ENCODE measurements around the gene ADAMTSL3. TPM values are rescaled to one million over a fixed set of nuclear protein-coding genes. Genes with fewer than 3 reads are reported as not detected.

Gene ADAMTSL3, protein sequence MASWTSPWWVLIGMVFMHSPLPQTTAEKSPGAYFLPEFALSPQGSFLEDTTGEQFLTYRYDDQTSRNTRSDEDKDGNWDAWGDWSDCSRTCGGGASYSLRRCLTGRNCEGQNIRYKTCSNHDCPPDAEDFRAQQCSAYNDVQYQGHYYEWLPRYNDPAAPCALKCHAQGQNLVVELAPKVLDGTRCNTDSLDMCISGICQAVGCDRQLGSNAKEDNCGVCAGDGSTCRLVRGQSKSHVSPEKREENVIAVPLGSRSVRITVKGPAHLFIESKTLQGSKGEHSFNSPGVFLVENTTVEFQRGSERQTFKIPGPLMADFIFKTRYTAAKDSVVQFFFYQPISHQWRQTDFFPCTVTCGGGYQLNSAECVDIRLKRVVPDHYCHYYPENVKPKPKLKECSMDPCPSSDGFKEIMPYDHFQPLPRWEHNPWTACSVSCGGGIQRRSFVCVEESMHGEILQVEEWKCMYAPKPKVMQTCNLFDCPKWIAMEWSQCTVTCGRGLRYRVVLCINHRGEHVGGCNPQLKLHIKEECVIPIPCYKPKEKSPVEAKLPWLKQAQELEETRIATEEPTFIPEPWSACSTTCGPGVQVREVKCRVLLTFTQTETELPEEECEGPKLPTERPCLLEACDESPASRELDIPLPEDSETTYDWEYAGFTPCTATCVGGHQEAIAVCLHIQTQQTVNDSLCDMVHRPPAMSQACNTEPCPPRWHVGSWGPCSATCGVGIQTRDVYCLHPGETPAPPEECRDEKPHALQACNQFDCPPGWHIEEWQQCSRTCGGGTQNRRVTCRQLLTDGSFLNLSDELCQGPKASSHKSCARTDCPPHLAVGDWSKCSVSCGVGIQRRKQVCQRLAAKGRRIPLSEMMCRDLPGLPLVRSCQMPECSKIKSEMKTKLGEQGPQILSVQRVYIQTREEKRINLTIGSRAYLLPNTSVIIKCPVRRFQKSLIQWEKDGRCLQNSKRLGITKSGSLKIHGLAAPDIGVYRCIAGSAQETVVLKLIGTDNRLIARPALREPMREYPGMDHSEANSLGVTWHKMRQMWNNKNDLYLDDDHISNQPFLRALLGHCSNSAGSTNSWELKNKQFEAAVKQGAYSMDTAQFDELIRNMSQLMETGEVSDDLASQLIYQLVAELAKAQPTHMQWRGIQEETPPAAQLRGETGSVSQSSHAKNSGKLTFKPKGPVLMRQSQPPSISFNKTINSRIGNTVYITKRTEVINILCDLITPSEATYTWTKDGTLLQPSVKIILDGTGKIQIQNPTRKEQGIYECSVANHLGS (N-terminal part only)
- total RNA-seq: not detected

DNA sequence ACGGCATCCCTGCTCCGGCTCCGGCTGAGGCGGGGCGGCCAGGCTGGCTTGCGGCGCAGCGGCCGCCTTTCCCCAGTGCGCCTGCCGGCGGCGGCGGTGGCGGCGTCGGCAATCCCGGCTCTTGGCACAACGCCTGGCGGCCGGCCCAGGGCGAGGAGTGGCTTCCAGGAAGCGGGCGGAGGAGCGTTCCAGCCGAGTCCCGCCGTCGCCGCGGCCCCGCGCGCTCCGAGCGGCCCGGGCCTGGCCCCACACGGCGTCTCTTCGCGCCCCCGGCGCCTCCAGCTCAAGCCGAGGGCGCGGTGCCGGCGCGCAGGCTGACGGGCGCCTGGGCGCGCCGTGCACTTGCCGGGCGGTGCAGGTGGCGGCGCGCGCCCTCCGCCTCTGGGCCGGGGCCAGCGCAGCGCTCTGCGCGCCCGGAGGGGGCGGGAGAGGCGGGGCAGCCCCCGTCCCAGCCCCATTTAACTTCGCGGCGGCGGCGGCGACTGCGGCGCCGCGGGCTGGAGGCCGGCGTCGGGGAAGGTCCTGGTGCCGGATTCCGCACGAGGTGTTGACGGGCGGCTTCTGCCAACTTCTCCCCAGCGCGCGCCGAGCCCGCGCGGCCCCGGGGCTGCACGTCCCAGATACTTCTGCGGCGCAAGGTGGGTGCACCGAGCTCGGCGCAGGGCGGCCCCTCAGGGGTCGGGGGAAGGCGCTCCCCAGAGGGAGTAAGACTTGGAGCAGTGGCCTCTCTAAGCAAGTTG, at the start of gene ADAMTSL3:
Gene ADAMTSL3 (plus strand): TSS at position 485 of the 740 bp plus-strand sequence. CDS start 1,639 bp downstream, outside the sequence.
- DNase-seq: no peak
- ATAC-seq (ENCODE audit: low read depth): no peak
- H3K36me3 Mint-ChIP-seq: no peaks in the 10 kb centered on the region
- H3K27me3 Mint-ChIP-seq: peaks cover 28% of the 10 kb centered on the region
- H3K4me3 Mint-ChIP-seq: no peak within 1 kb of the TSS
- no peaks in the 10 kb centered on the region for H3K9me3 Mint-ChIP-seq
- POLR2A ChIA-PET: no interaction called here
- no peaks in the 10 kb centered on the region for H3K4me1 Mint-ChIP-seq
- H3K27ac Mint-ChIP-seq: no peak within 1 kb of the TSS

DNA sequence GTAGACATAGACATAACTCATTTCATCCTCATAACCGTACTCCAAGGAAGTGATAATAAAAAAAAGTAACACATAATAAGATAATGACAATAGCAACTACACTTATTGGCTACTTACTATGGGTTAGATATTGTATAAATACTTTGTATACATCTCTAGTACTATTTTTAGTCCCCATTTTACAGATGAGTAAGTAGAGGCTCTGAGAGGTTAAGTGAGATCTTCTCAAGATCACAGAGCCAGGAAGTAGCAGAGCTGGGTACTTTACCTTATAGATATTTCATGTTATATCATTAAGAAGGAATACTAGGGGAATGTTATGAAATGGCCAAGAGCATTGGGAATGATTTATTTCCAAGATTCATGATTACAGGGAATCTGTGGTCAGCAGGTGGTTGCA, 49.4 kb upstream of the ADAMTSL3 start:
- POLR2A ChIA-PET: no interaction called here
- Mint-ChIP-seq H3K27ac (no peak overlapping the region), H3K4me3 (no peak overlapping the region), H3K27me3 (peaks cover 6% of the 10 kb centered on the region), H3K9me3 (peaks cover 4% of the 10 kb centered on the region), H3K36me3 (no peaks in the 10 kb centered on the region), H3K4me1 (no peaks in the 10 kb centered on the region)
- ATAC-seq (ENCODE audit: low read depth) (no peak), DNase-seq (no peak)

DNA sequence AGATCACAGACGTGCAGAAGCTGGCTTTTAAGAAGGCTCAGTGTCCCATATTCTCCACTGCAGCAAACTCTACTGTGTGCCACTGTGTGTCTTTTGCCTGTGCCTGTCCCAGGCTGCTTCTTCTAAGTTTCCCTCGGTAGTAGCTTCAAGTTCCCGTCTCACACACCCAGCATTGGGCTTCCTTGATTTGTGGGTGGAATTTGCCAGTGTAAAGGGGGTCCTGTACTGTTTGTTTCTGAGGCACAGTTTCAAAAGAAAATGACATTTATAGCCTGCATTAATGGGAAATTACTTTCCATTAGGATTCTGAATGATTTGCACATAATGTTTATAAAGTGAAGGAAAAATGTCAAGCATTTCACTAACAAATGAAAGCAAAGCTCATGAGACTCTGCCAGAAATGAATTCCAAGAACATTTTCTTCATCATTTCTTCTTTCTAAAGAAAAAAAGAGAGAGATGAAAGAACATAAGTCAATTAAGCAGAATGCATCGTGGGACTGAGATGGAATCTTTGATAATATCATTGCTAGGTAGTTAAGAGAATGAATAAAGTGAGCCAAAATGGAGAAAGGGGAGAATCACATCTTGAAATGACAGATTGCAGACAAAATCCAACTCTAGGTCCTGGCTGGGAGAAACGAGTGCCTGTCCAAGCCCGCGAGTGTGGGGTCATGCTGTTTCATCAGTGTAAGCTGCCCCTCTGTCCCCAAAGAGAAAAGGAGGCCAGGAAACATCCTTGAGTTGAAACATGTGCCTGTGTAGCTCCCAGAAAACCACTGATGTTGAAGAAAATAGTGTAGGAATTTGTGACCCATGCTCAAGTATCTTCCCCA, 48.6 kb upstream of the ADAMTSL3 start:
- POLR2A ChIA-PET: no interaction called here
- H3K9me3 Mint-ChIP-seq: peaks cover 3% of the 10 kb centered on the region

DNA sequence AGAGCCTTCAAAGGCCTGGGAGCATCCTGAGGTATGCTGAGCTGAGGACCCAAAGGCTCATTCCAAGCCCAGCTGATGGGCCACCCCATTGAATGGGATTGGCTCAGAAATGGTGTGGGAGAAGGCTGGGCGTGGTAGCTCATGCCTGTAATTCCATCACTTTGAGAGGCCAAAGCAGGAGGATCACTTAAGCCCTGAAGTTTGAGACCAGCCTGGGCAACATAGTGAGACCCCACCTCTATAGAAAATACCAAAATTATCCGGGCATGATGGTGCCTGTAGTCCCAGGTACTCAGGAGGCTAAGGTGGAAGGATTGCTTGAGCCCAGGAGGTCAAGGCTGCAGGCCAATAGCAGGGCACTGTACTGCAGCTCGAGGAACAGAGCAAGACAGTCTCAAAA, 43.8 kb upstream of the ADAMTSL3 start:
- Mint-ChIP-seq H3K4me3 (no peak overlapping the region), H3K27ac (no peak overlapping the region), H3K4me1 (no peaks in the 10 kb centered on the region), H3K27me3 (peaks cover 6% of the 10 kb centered on the region), H3K9me3 (no peaks in the 10 kb centered on the region), H3K36me3 (no peaks in the 10 kb centered on the region)
- ATAC-seq (ENCODE audit: low read depth): no peak
- no peak for DNase-seq
- POLR2A ChIA-PET: no interaction called here

More for the DNA sequence above, 48.6 kb upstream of the ADAMTSL3 start:
- H3K27ac Mint-ChIP-seq: no peak overlapping the region
- no peaks in the 10 kb centered on the region for H3K4me1 Mint-ChIP-seq
- H3K4me3 Mint-ChIP-seq: no peak overlapping the region
- H3K27me3 Mint-ChIP-seq: peaks cover 6% of the 10 kb centered on the region
- ATAC-seq (ENCODE audit: low read depth) (no peak), DNase-seq (no peak)
- H3K36me3 Mint-ChIP-seq: no peaks in the 10 kb centered on the region

DNA sequence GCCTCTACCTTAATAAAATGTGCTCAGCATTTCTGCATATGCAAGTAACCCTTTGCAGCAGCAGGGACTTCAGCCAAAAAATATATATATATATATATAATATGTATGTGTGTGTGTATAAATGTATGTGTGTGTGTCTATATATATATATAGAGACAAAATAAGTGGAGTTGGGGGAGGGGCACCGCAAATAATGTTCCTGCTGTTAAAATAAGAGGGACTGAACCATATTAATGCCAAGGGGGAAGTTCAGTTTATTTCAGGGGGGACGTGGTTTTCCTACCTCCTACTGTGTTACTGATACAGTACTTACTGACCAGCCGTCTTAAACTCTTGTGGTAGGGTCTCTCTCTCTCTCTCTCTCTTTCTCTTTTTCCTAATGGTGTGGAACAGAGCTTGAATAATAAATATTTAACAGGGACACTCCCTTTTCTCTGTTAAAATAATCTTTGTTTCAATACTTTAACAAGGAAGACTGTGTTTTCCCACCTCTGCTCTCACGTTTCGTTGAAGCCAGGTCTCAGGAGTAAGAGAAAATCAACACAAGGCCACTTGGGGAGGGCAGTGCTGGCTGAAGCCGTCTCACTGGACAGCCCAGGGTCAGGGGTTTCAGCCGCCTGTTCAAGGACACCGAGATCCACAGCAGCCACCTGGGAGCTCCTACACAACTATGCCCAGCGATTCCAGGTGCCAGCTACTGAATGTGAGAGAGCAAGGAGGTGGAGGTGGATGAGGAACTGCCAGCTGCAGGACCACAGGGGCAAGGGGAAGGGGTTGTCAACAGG, 42.8 kb upstream of the ADAMTSL3 start:
- no peak overlapping the region for H3K27ac Mint-ChIP-seq
- no peaks in the 10 kb centered on the region for H3K9me3 Mint-ChIP-seq
- H3K36me3 Mint-ChIP-seq: no peaks in the 10 kb centered on the region

DNA sequence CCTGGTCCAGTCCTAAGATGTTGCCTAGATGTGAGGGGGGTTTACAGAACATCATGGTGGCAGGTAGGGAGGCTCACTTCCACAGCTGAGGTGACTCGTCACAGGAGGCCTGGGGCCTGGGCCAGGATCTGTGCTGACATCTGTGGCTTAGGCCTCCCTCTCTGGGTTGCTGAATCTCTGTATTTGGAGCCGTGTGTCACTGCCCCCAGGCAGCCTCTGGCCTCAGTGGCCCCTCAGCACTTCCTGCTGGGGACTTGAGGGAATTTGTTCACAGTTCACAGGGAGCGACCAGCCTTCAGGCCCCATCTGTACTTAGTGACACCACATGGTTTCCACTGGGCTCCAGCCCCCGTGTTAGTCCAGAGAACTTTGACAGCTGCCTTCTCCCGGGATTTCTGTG, 41.7 kb upstream of the ADAMTSL3 start:
- POLR2A ChIA-PET: no interaction called here
- H3K4me3 Mint-ChIP-seq: no peak overlapping the region
- H3K36me3 Mint-ChIP-seq: no peaks in the 10 kb centered on the region
- no peaks in the 10 kb centered on the region for H3K4me1 Mint-ChIP-seq
- no peak overlapping the region for H3K27ac Mint-ChIP-seq
- ATAC-seq (ENCODE audit: low read depth) (no peak), DNase-seq (no peak)
- H3K27me3 Mint-ChIP-seq: peaks cover 2% of the 10 kb centered on the region
- H3K9me3 Mint-ChIP-seq: no peaks in the 10 kb centered on the region

More for the DNA sequence above, 42.8 kb upstream of the ADAMTSL3 start:
- H3K4me1 Mint-ChIP-seq: no peaks in the 10 kb centered on the region
- no peak for DNase-seq
- POLR2A ChIA-PET: no interaction called here
- peaks cover 3% of the 10 kb centered on the region for H3K27me3 Mint-ChIP-seq
- H3K4me3 Mint-ChIP-seq: no peak overlapping the region
- no peak for ATAC-seq (ENCODE audit: low read depth)

DNA sequence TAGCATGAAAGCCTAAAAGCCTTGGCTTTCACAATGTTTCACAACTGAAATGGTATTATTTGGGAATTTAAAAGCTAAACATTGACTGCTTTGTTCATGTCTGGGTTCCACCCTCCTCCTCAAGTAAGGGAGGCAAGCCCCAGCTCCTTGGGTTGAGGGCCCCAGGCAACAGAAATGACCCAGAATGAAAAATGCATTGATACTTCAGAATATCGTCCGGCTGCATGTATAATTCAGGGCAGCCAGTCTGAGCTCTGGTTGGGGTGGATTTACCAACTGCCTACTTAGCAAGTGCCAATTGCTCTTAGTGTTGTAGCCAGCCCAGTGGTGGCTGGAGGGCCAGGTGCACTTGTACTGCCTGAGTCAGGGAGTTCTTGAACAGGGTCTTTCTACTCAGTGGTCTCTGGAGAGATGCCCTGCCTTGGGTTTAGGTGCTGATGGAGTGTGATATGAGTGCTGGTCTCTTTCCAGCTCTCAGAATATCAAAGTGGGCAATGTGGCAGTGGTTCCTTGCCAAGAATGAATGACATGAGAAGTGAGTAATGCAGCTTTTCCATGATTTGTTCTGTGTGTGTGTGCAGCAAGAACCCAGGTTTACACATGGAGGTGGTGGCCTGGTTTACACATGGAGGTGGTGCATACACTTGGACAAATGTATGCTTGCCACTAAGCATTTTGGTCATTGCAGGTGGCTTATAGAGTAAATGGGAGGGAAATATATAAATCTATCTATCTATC, 40.9 kb upstream of the ADAMTSL3 start:
- Mint-ChIP-seq H3K27ac (no peak overlapping the region), H3K27me3 (peaks cover 2% of the 10 kb centered on the region), H3K4me3 (no peak overlapping the region), H3K9me3 (no peaks in the 10 kb centered on the region), H3K36me3 (no peaks in the 10 kb centered on the region), H3K4me1 (no peaks in the 10 kb centered on the region)
- POLR2A ChIA-PET: no interaction called here
- DNase-seq: no peak
- ATAC-seq (ENCODE audit: low read depth): no peak

DNA sequence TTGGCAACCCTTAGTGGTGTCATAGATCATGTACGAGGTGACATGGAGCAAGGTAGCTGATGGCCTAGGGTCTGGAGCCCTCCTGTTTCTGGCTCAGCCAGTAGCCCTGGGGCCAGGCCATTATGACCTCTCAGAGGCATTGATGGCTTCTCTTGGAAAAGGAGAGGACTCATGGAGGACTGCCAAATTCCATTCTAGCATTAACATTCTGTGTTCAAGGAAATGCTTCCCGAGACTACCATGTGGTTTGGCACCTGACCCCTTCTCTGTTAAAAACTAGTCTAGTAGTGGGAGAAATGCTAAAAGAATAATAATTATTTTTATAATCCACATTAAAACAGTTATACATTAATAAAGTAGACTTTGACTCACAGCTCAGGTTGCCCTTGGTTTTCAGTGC, 40.2 kb upstream of the ADAMTSL3 start:
- no peaks in the 10 kb centered on the region for H3K4me1 Mint-ChIP-seq
- peaks cover 2% of the 10 kb centered on the region for H3K27me3 Mint-ChIP-seq
- no peak overlapping the region for H3K4me3 Mint-ChIP-seq
- no peaks in the 10 kb centered on the region for H3K36me3 Mint-ChIP-seq
- no peak overlapping the region for H3K27ac Mint-ChIP-seq
- H3K9me3 Mint-ChIP-seq: no peaks in the 10 kb centered on the region
- DNase-seq: no peak
- no peak for ATAC-seq (ENCODE audit: low read depth)
- POLR2A ChIA-PET: no interaction called here

DNA sequence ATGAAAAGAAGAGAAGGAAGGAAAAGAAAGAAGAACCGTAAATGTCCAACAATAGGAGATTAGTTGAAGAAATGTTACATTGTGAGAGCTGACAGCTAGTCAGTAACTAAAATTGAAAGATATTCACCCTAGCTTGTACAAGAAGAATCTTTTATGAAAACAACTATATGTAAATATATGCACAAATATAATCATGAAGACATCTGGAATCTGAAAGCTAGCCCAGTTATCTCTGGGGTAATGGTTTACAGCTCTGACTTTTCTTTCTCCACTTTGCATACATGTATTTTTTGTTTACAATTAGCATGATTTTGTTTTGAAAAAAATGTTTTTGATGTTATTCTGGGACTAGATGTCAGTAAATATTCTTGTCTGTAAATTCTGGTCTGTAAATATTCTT, 37.1 kb upstream of the ADAMTSL3 start:
- ATAC-seq (ENCODE audit: low read depth): no peak
- DNase-seq: no peak
- no peaks in the 10 kb centered on the region for H3K9me3 Mint-ChIP-seq
- H3K4me3 Mint-ChIP-seq: no peak overlapping the region
- H3K36me3 Mint-ChIP-seq: no peaks in the 10 kb centered on the region
- H3K27me3 Mint-ChIP-seq: peaks cover 2% of the 10 kb centered on the region
- H3K4me1 Mint-ChIP-seq: no peaks in the 10 kb centered on the region
- POLR2A ChIA-PET: no interaction called here
- H3K27ac Mint-ChIP-seq: no peak overlapping the region

DNA sequence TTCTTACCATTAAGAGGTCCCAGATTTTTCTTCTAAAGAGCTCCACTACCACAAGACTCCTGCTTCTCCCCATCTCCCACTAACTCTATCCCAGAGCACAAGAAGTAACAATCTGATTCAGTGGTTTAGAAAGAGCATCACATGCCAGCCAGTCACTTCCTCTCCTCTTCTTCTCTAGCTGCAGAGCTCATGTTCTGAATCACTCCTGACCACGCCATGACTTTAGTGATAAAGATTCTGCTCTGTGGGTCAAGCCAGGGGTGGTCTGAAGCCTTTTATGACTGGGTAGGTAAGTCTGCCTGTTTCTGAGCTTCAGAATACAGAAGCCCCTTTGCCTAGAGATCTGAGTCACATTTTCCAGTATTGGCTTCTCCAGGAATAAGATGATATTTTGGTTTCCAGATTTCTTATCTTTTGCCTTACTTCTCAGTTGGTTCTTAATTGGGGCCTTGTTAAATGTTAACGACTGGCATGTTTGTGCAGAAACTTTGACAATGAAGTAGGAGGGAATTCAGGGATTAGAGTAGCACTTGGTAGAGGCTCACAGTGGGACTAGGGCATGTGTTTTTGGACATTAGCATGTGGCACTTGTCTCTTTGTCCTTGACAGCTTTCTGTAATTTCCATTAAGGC, 27.6 kb upstream of the ADAMTSL3 start:
- ATAC-seq (ENCODE audit: low read depth): no peak
- DNase-seq: no peak
- Mint-ChIP-seq H3K36me3 (no peaks in the 10 kb centered on the region), H3K27ac (no peak overlapping the region), H3K4me1 (no peaks in the 10 kb centered on the region), H3K9me3 (peaks cover 6% of the 10 kb centered on the region), H3K27me3 (no peaks in the 10 kb centered on the region), H3K4me3 (no peak overlapping the region)
- POLR2A ChIA-PET: no interaction called here

DNA sequence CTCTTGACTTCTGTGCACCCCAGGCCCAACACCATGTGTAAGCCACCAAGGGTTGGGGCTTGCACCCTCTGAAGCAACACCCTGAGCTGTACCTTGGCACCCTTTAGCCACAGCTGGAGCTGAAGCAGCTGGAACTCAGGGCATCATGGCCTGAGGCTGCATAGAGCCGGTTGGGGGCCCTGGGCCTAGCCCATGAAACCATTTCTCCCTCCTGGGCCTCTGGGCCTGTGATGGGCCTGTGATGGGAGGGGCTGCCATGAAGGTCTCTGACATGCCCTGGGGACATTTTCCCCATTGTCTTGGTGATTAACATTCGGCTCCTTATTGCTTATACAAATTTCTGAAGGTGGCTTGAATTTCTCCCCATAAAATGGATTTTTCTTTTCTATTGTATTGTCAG, 22.4 kb upstream of the ADAMTSL3 start:
- POLR2A ChIA-PET: no interaction called here
- DNase-seq (no peak), ATAC-seq (ENCODE audit: low read depth) (no peak)
- Mint-ChIP-seq H3K27me3 (no peaks in the 10 kb centered on the region), H3K4me3 (no peak overlapping the region), H3K27ac (no peak overlapping the region), H3K9me3 (peaks cover 8% of the 10 kb centered on the region), H3K4me1 (no peaks in the 10 kb centered on the region), H3K36me3 (no peaks in the 10 kb centered on the region)
